Gastrocnemius medialis (tissue), 4 donors: ENCODE data around the gene ITPR1. TPM values are rescaled to one million over a fixed set of nuclear protein-coding genes. Genes with fewer than 3 reads are reported as not detected.

Experiments used
- ATAC-seq, 2 donors: fragments of 150-250 bp; one replicate each; pipeline ENCODE4 v1.9.1; 2016
- DNase-seq, 2 donors: peaks; one replicate each; pipeline ENCODE4 v3.0.0-alpha.2; 2019
- H3K27ac ChIP-seq, 4 donors: fragments of 200-600 bp; sonication (generic); 1 replicate in 1 of 4; 2 replicates in 3 of 4; pipeline ENCODE4 v1.5.1; 2016 to 2018; ENCODE audit warnings: mild to moderate bottlenecking in 2 of 4, moderate library complexity in 1 of 4
- H3K27me3 ChIP-seq, 3 donors: fragments of 200-600 bp; sonication (generic) in 2 of 3; 1 replicate in 1 of 3; 2 replicates in 2 of 3; pipeline versions ENCODE4 v1.5.1 to v1.6.0; 2016 to 2019; ENCODE audit warnings: mild to moderate bottlenecking in 1 of 3, moderate library complexity in 1 of 3
- H3K36me3 ChIP-seq, 2 donors: fragments of 200-600 bp; sonication (generic) in 1 of 2; one replicate each; pipeline ENCODE4 v1.5.1; 2017 to 2018
- H3K4me1 ChIP-seq, 2 donors: fragments of 200-600 bp; sonication (generic) in 1 of 2; one replicate each; pipeline ENCODE4 v1.5.1; 2016 to 2017; ENCODE audit warnings: mild to moderate bottlenecking in 2 of 2
- H3K4me3 ChIP-seq, 4 donors: fragments of 200-600 bp; sonication (generic) in 3 of 4; 1 replicate in 1 of 4; 2 replicates in 3 of 4; pipeline ENCODE4 v1.5.1; 2016 to 2019; ENCODE audit warnings: mild to moderate bottlenecking in 2 of 4
- H3K9me3 ChIP-seq, 3 donors: fragments of 200-600 bp; sonication (generic) in 2 of 3; 1 replicate in 1 of 3; 2 replicates in 2 of 3; pipeline ENCODE4 v1.5.1; 2016 to 2019
- CTCF ChIP-seq, 5 experiments: fragments of 450-650 bp in 3 of 5; fragments of 200-600 bp in 2 of 5; sonication (generic) in 2 of 5; IDR thresholded peaks in 4 of 5; conservative IDR thresholded peaks in 1 of 5; 1 replicate in 4 of 5; 2 replicates in 1 of 5; pipeline ENCODE4 v1.5.1; 2016 to 2019; ENCODE audit warnings: antibody characterized with exemption in 5 of 5, mild to moderate bottlenecking in 3 of 5, moderate library complexity in 3 of 5
- POLR2A ChIP-seq, 2 donors: fragments of 450-650 bp; IDR thresholded peaks; one replicate each; pipeline ENCODE4 v1.6.1; 2017; ENCODE audit warnings: antibody characterized with exemption in 2 of 2, mild to moderate bottlenecking in 2 of 2, moderate library complexity in 2 of 2
- in situ Hi-C, 4 donors: fragments of 200-750 bp; cut with MboI; loops; one replicate each; pipeline versions ENCODE4 v1.15.0 to v1.8.0; 2017; ENCODE audit warnings: low sequenced_read_pairs in 4 of 4
- intact Hi-C: fragments of 100-400 bp; cut with DNase I; formaldehyde crosslinking; loops from one replicate; pipeline ENCODE4 v1.15.1; 2023; ENCODE audit warnings: low total_unique reads
- total RNA-seq, 4 donors: library from RNA; depleted of rRNA; stranded (reverse); fragments of >200 nt; gene quantifications; one replicate each; pipeline versions ENCODE4 v1.1.0 to v1.2.3, GENCODE V29; 2016

ITPR1 gene
- total RNA-seq, 4 donors from 2014 or later = 5.5 to 21.7 (median 11.3) TPM

- H3K27me3 ChIP-seq = no peaks in the 10 kb centered on the region
- H3K36me3 ChIP-seq = no peaks in the 10 kb centered on the region
- DNase-seq = no peak
- ATAC-seq = no peak
- no peak overlapping the region for H3K27ac ChIP-seq
- H3K4me1 ChIP-seq = no peaks in the 10 kb centered on the region
- in situ Hi-C loops = loop anchor here in 1 of 4 donors (10.0 kb wide), 1 partner anchor 156 kb away; no protein-coding TSS in a partner anchor
- intact Hi-C loops = loop anchor here (10.0 kb wide), 1 partner anchor 54 kb away; no protein-coding TSS in a partner anchor
- H3K4me3 ChIP-seq = no peak overlapping the region
- TF ChIP-seq CTCF (IDR thresholded peaks at IDR 0.05 in 4 of 5, conservative IDR thresholded peaks at IDR 0.05 in 1 of 5) (no peak), POLR2A (IDR thresholded peaks at IDR 0.05) (no peak)
- no peaks in the 10 kb centered on the region for H3K9me3 ChIP-seq
These were observed 387.7 kb downstream of the ITPR1 start for GRCh38 chr3:4880850-4881249.

- Histone ChIP-seq H3K9me3 (no peaks in the 10 kb centered on the region), H3K27ac (no peak overlapping the region), H3K27me3 (no peaks in the 10 kb centered on the region), H3K4me1 (no peaks in the 10 kb centered on the region), H3K4me3 (no peak overlapping the region), H3K36me3 (no peaks in the 10 kb centered on the region)
- no peak for ATAC-seq
- no peak for DNase-seq
- no peak for TF ChIP-seq CTCF (IDR thresholded peaks at IDR 0.05 in 4 of 5, conservative IDR thresholded peaks at IDR 0.05 in 1 of 5)
- no peak for TF ChIP-seq POLR2A (IDR thresholded peaks at IDR 0.05)
- intact Hi-C loops (loop anchor here (10.0 kb wide), 1 partner anchor 52 kb away; no protein-coding TSS in a partner anchor), in situ Hi-C loops (loop anchor here in 1 of 4 donors (10.0 kb wide), 1 partner anchor 158 kb away; no protein-coding TSS in a partner anchor)
These were observed 389.4 kb downstream of the ITPR1 start for GRCh38 chr3:4882548-4882947.

- no peaks in the 10 kb centered on the region for H3K27me3 ChIP-seq
- no peak overlapping the region for H3K4me3 ChIP-seq
- H3K36me3 ChIP-seq = no peaks in the 10 kb centered on the region
- H3K4me1 ChIP-seq = no peaks in the 10 kb centered on the region
- in situ Hi-C loops = loop anchor here in 1 of 4 donors (10.0 kb wide), 1 partner anchor 158 kb away; no protein-coding TSS in a partner anchor
- no peaks in the 10 kb centered on the region for H3K9me3 ChIP-seq
- TF ChIP-seq CTCF (IDR thresholded peaks at IDR 0.05 in 4 of 5, conservative IDR thresholded peaks at IDR 0.05 in 1 of 5) (no peak), POLR2A (IDR thresholded peaks at IDR 0.05) (no peak)
- intact Hi-C loops = loop anchor here (10.0 kb wide), 1 partner anchor 52 kb away; no protein-coding TSS in a partner anchor
- H3K27ac ChIP-seq = no peak overlapping the region
- ATAC-seq (no peak), DNase-seq (no peak)
These were observed 389.9 kb downstream of the ITPR1 start for GRCh38 chr3:4883011-4883410.

- H3K4me1 ChIP-seq = peaks cover 0 to 5% of the 10 kb centered on the region in 2 donors
- no peak overlapping the region for H3K4me3 ChIP-seq
- intact Hi-C loops (loop anchor here (5.0 to 10.0 kb wide), 2 partner anchors 50 to 77 kb away; no protein-coding TSS in a partner anchor), in situ Hi-C loops (loop anchor here in 1 of 4 donors (10.0 kb wide), 1 partner anchor 160 kb away; no protein-coding TSS in a partner anchor)
- DNase-seq = no peak
- H3K27me3 ChIP-seq = no peaks in the 10 kb centered on the region
- TF ChIP-seq CTCF (IDR thresholded peaks at IDR 0.05 in 4 of 5, conservative IDR thresholded peaks at IDR 0.05 in 1 of 5) = no peak
- no peak for TF ChIP-seq POLR2A (IDR thresholded peaks at IDR 0.05)
- no peak overlapping the region for H3K27ac ChIP-seq
- no peak for ATAC-seq
- no peaks in the 10 kb centered on the region for H3K9me3 ChIP-seq
- no peaks in the 10 kb centered on the region for H3K36me3 ChIP-seq
These were observed 391.7 kb downstream of the ITPR1 start for GRCh38 chr3:4884888-4885287.
